IPS-18c (cell line): ENCODE results near the gene TOM1L1.

ENCODE experiments used
- H3K4me3 ChIP-seq: 2 replicates; pipeline ENCODE4 v1.7.0; 2013; ENCODE audit warnings: low read depth, mild to moderate bottlenecking, low read length, moderate library complexity; ENCODE audit not compliant: insufficient read depth
- H3K9me3 ChIP-seq: one replicate; pipeline ENCODE4 v1.6.1; 2013; ENCODE audit warnings: mild to moderate bottlenecking, low read length, moderate library complexity; ENCODE audit not compliant: control insufficient read depth, insufficient read depth

TOM1L1 gene

GRCh38 chr17:55004484-55004883 is 103.8 kb downstream of the TOM1L1 start:
- Histone ChIP-seq H3K9me3 (peaks cover 2% of the 10 kb centered on the region), H3K4me3 (no peak overlapping the region)

GRCh38 chr17:55005520-55005919 is 104.9 kb downstream of the TOM1L1 start:
- peaks cover 2% of the 10 kb centered on the region for H3K9me3 ChIP-seq
- H3K4me3 ChIP-seq, result no peak overlapping the region
